NB4 (cell line): ENCODE measurements around the gene DNAJC12.

ENCODE experiments used
- CTCF ChIP-seq: IDR thresholded peaks from one replicate; pipeline ENCODE4 v1.5.1; 2012; ENCODE audit warnings: low read depth, low read length
- MAX ChIP-seq: IDR thresholded peaks from 2 replicates; pipeline ENCODE4 v1.6.1; 2011; ENCODE audit warnings: low read depth, low read length
- MYC ChIP-seq: IDR thresholded peaks from 2 replicates; pipeline ENCODE4 v1.6.1; 2011; ENCODE audit warnings: low read depth, low read length
- POLR2A ChIP-seq: IDR thresholded peaks from 2 replicates; pipeline ENCODE4 v1.6.1; 2011; ENCODE audit warnings: mild to moderate bottlenecking; ENCODE audit not compliant: insufficient read length; ENCODE audit errors: extremely low read depth

- no peak for TF ChIP-seq CTCF
- no peak for TF ChIP-seq MYC
- TF ChIP-seq MAX: no peak
- TF ChIP-seq POLR2A: no peak
Measured at GRCh38 chr10:67783606-67784294, 54.2 kb downstream of the DNAJC12 start.
